K562 (cell line): ENCODE measurements around the gene TBXAS1. TPM values are rescaled to one million over a fixed set of nuclear protein-coding genes. Genes with fewer than 3 reads are reported as not detected.
A peak's percentile ranks its signal among the peaks of the same experiment; 100 is the strongest.

Experiments used
- ARID4B ChIP-seq: sonication (generic); formaldehyde crosslinking; IDR thresholded peaks from 2 replicates; pipeline ENCODE4 v1.8.0; 2022; ENCODE audit warnings: mild to moderate bottlenecking, missing genetic modification reagents
- BDP1 ChIP-seq: IDR thresholded peaks from 3 replicates; pipeline ENCODE4 v1.6.1; 2011; ENCODE audit not compliant: insufficient read length, insufficient read depth
- EGR1 ChIP-seq: fragments of 450-650 bp; conservative IDR thresholded peaks from 2 replicates; pipeline ENCODE4 v1.6.1; 2017; ENCODE audit warnings: mild to moderate bottlenecking
- HCFC1 ChIP-seq: IDR thresholded peaks from 2 replicates; pipeline ENCODE4 v1.6.1; 2012; ENCODE audit warnings: low read depth, low read length, improper control_type of control experiment
- ILF3 ChIP-seq: fragments of 450-650 bp; IDR thresholded peaks from 2 replicates; pipeline ENCODE4 v1.6.1; 2018; ENCODE audit warnings: antibody characterized with exemption, mild to moderate bottlenecking, moderate library complexity, borderline replicate concordance
- MAFK ChIP-seq: IDR thresholded peaks from 2 replicates; pipeline ENCODE4 v1.6.1; 2011; ENCODE audit warnings: low read length, improper control_type of control experiment
- SIN3B ChIP-seq: fragments of 450-650 bp; IDR thresholded peaks from 2 replicates; pipeline ENCODE4 v1.6.1; 2017; ENCODE audit warnings: low read depth, mild to moderate bottlenecking, moderate library complexity
- SMAD1 ChIP-seq: fragments of 150-350 bp; IDR thresholded peaks from 2 replicates; pipeline ENCODE4 v1.6.1; 2014; ENCODE audit warnings: low read length, low read depth; ENCODE audit not compliant: partially characterized antibody
- TARDBP ChIP-seq: fragments of 450-650 bp; IDR thresholded peaks from 2 replicates; pipeline ENCODE4 v1.6.1; 2016
- ZC3H11A ChIP-seq: IDR thresholded peaks from 2 replicates; pipeline ENCODE4 v1.6.1; 2012; ENCODE audit warnings: low read depth, low read length, improper control_type of control experiment
- ZFP91 ChIP-seq: sonication (generic); formaldehyde crosslinking; IDR thresholded peaks from 2 replicates; pipeline ENCODE4 v1.8.0; 2022; ENCODE audit warnings: mild to moderate bottlenecking, missing genetic modification reagents
- polyA plus RNA-seq, 8 experiments: library from polyadenylated mRNA; depleted of rRNA in 4 of 8; stranded (reverse) in 5 of 8; unstranded in 3 of 8; fragments of >200 nt; fragmentation: Nextera tagmentation in 2 of 8; fragmentation: Illumina TruSeq in 1 of 8; extraction: Ambion mirVana in 2 of 8; extraction: Trizol in 1 of 8; gene quantifications; 2 replicates each; pipeline versions ENCODE4 v1.2.1 to v1.2.3, GENCODE V29; 2011 to 2014; ENCODE audit warnings: inconsistent platforms in 1 of 8, missing spikeins in 1 of 8
- total RNA-seq, 7 experiments: library from RNA; depleted of rRNA in 6 of 7; stranded (reverse); fragments of >200 nt in 6 of 7; fragmentation: Illumina TruSeq in 2 of 7; extraction: Trizol in 2 of 7; gene quantifications; 2 replicates each; pipeline versions ENCODE4 v1.2.1 to v1.2.3, GENCODE V29; 2011 to 2021; ENCODE audit warnings: low replicate concordance in 1 of 7
- TF ChIP-seq, protein P1 (sequence below): sonication (generic); formaldehyde crosslinking; IDR thresholded peaks from 2 replicates; pipeline ENCODE4 v1.8.0; 2022; ENCODE audit warnings: mild to moderate bottlenecking, low read depth, missing genetic modification reagents

Gene TBXAS1
- total and polyA plus RNA-seq, 9 of the 15 experiments (the other 6 are each of a cell fraction or from before 2014, with no cell fraction given): 1.1 to 8.3 (median 1.9) TPM

- peak; percentile 62 for TF ChIP-seq EGR1
- peak; percentile 99 for TF ChIP-seq ARID4B (CRISPR knock-in tag)
- TF ChIP-seq SIN3B: peak; percentile 79
- TF ChIP-seq SMAD1: no peak
- no peak for TF ChIP-seq ZC3H11A
- TF ChIP-seq ZFP91 (CRISPR knock-in tag): no peak
- TF ChIP-seq MAFK: no peak
- no peak for TF ChIP-seq TARDBP
- TF ChIP-seq HCFC1: peak; percentile 66
- TF ChIP-seq, protein P1, sequence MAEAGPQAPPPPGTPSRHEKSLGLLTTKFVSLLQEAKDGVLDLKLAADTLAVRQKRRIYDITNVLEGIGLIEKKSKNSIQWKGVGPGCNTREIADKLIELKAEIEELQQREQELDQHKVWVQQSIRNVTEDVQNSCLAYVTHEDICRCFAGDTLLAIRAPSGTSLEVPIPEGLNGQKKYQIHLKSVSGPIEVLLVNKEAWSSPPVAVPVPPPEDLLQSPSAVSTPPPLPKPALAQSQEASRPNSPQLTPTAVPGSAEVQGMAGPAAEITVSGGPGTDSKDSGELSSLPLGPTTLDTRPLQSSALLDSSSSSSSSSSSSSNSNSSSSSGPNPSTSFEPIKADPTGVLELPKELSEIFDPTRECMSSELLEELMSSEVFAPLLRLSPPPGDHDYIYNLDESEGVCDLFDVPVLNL (CRISPR knock-in tag): no peak
- 0 out of 2 replicates have a peak, but pooled peaks have one; percentile 67 for TF ChIP-seq ILF3
- TF ChIP-seq BDP1: no peak
Observed at GRCh38 chr7:140062528-140063299, 233.7 kb downstream of the TBXAS1 start, which contains the start of gene PARP12 (continued).
